Left kidney (tissue), 2 donors: ENCODE results near the gene MUC22. TPM values are rescaled to one million over a fixed set of nuclear protein-coding genes. Genes with fewer than 3 reads are reported as not detected.

Source experiments
- DNase-seq: peaks from one replicate; pipeline ENCODE4 v3.0.0-alpha.2; 2013
- polyA plus RNA-seq: library from polyadenylated mRNA; unstranded; fragments of 120-200 nt; gene quantifications from one replicate; pipeline ENCODE4 v1.2.1, GENCODE V29; 2013; ENCODE audit not compliant: insufficient read length

The MUC22 gene
- polyA plus RNA-seq, 1 donor: not detected

DNA sequence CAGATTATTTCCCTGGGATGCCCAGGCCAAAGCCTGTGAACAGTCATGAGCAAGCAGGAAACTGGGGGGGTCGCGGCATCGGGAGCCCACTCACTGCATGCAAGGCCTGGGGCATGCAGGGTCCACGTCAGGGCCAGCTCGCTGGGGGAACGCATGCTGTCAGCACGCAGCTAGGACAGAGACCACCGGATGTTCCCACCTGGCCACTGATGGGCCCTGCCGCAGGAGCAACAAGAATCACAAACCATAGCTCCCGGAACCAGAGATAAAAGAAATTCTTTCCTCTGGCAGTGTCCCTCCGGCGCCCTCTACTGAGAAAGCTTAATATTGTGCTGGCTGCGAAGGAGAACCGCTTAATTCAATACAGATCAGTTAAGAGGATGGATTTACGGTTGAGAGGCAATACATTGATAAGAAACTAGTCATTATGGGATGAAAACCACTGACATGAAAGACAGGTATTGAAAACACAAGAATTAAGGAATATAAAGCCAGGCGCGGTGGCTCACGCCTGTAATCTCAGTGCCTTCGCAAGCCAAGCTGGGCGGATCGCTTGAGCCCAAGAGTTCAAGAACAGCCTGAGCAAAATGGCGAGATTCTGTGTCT is 69.5 kb downstream of the MUC22 start:
- peak; percentile 76 for DNase-seq

DNA sequence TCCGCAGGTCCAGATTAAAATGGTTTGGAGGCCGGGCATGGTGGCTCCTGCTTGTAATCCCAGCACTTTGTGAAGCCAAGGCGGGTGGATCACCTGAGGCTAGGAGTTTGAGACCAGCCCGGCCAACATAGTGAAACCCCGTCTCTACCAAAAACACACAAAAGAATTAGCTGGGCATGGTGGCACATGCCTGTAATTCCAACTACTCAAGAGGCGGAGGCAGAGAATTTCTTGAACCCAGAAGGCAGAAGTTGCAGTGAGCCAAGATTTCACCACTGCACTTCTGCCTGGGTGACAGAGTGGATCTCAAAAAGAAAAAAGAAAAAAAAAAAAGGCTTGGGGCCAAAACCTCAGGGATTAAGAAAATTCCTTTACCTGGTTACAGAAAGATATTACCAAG is 71.6 kb downstream of the MUC22 start:
- DNase-seq: no peak

DNA sequence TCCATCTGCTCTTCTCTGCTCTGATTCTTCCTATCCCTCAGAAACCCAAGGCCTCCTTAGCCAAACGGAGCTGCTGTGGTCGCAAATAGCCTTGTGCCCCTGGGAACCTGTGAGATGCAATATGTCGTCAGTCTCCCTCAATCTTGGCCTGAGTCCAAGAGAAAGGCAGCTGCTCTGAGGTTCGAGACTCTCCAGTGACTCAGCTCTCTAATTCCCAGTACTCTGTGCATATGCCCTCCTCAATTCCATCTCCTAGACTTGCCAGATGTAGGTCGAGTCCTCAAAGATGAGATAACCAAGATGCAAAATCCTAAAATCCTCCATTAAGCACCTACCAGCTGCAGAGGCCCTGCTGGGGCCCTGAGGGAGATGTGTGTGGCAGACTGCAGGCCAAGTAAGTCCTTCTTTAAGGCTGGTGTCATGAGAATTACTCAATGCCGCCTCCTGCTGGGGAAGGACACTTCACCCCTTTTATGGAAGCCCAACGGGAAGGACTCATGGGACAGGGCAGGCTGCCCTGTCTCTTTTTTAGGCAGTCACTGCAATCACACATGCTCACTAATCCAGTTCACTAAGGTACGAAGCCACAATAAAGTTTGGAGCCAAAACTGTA is 73.6 kb downstream of the MUC22 start:
- no peak for DNase-seq

Other genes starting within 250 kb of the MUC22 start
- gene DDR1, start 126.0 kb upstream of the MUC22 start, polyA plus RNA-seq: 167 TPM
- 45.4 TPM for gene GTF2H4, start 102.3 kb upstream of the MUC22 start, polyA plus RNA-seq
- gene VARS2, start 96.2 kb upstream of the MUC22 start, polyA plus RNA-seq: 52.6 TPM
- 0.76 TPM for gene SFTA2, start 78.3 kb upstream of the MUC22 start, polyA plus RNA-seq
- 0.10 TPM for gene MUCL3, start 69.5 kb upstream of the MUC22 start, polyA plus RNA-seq
- gene MUC21, start 26.8 kb upstream of the MUC22 start, polyA plus RNA-seq: not detected
- gene C6orf15, start 102.1 kb downstream of the MUC22 start, polyA plus RNA-seq: not detected
- 0.10 TPM for gene PSORS1C1, start 104.3 kb downstream of the MUC22 start, polyA plus RNA-seq
- gene CDSN, start 110.0 kb downstream of the MUC22 start, polyA plus RNA-seq: not detected
- gene PSORS1C2, start 128.6 kb downstream of the MUC22 start, polyA plus RNA-seq: 0.15 TPM
- gene CCHCR1, start 147.3 kb downstream of the MUC22 start, polyA plus RNA-seq: 37.2 TPM
- gene TCF19, start 148.1 kb downstream of the MUC22 start, polyA plus RNA-seq: 23.4 TPM
- gene POU5F1, start 160.2 kb downstream of the MUC22 start, polyA plus RNA-seq: 6.5 TPM